Activated CD4-positive, alpha-beta T cell treated with anti-CD3 and anti-CD28 coated beads, Interleukin-2, amount 50 U/mL, for 4 hours (primary cell): ENCODE measurements around the gene MYO6.

Experiments used
- DNase-seq, 2 experiments: peaks; one replicate each; pipeline ENCODE4 v3.0.0-alpha.2; 2020

MYO6 gene

GRCh38 chr6:75770844-75771243 lies 21.8 kb downstream of the MYO6 start:
- DNase-seq, result no peak

DNA sequence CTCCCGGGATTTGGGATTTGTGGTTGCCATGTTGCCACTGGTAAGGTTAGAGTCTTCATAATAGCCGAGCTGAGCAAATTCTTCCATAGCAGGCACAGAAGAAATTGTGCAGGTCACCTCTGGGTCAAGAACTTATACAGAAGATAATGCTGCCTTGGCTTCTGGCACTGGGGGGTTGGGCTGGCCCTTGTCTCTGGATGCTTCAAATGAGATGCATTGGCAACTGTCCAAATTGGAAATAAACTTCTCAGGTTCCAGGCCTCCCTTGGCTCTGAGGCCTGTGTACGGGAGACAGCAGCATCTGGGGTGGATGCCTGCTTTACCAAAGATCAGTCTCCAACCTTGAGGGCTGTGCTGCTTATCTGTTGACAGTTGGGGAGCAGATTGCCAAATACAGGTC lies 26.2 kb downstream of the MYO6 start:
- no peak for DNase-seq

GRCh38 chr6:75776461-75776860 lies 27.4 kb downstream of the MYO6 start:
- DNase-seq, result no peak

- no peak for DNase-seq
Measured at GRCh38 chr6:75778757-75779156, 29.7 kb downstream of the MYO6 start.

DNA sequence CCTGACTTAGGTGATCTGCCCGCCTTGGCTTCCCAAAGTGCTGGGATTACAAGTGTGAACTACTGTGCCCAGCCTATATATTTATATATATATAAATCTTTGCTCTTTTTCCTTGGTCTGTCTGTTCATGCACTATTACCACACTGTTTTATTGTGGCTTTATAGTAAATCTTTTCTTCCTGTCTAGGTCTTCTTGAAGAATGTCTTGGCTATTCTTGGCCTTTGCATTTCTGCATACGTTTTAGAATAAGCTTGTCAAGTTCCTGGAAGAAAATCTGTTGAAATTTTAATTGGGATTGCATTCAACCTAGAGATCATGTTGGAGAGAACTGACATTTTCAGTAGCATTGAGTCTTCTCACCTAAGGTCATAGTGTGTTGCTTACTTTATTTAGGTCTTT lies 37.1 kb downstream of the MYO6 start:
- no peak for DNase-seq

- no peak for DNase-seq
Measured at GRCh38 chr6:75788894-75789293, 39.9 kb downstream of the MYO6 start.

- DNase-seq, result no peak
Measured at GRCh38 chr6:75791881-75792280, 42.8 kb downstream of the MYO6 start.

DNA sequence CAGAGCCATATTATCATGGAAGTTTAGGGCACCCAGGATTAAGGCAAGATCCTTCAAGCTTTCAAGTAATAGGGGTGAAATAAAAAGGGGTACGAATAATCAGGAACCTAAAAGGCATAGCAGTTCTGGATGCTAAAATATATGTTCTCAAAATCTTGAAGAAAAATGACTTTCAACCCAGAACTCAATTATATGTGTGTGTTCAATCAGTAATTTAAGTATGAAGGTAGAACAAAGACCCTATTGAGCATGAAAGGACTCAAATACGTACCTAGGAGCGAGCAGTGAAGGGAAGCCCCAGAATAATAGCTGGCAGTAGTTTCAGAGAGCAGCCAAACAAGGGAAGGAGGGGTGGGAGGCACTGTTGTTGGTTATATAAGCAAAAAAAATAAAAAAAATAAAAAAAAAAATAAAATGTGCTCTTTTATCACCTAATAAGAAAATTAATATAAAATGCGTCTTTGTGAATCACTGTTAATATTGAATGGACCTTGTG lies 45.4 kb downstream of the MYO6 start:
- no peak for DNase-seq

GRCh38 chr6:75794954-75795739 lies 46.1 kb downstream of the MYO6 start:
- DNase-seq, result no peak

GRCh38 chr6:75796723-75797122 lies 47.7 kb downstream of the MYO6 start:
- no peak for DNase-seq

DNA sequence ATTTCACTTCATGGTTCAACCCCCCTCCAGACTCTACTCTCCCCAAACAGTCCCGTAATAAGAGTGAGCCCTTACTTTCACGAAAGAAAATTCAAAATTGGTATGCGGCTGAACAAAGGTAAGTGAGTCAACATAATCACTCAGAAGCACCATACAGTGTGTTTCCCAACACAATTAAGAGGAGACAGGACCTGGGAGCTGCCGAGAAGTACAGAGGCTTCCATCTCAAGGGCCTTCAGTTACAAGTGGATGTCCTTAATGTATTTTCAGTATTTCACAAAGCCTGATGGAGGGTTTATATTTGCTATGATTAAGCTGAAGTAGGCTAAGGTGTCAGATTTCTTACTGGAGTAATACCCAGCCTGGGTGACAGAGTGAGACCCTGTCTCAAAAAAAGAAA lies 51.1 kb downstream of the MYO6 start:
- DNase-seq, result no peak

GRCh38 chr6:75800708-75801505 lies 51.9 kb downstream of the MYO6 start:
- no peak for DNase-seq

GRCh38 chr6:75802366-75802765 lies 53.3 kb downstream of the MYO6 start:
- no peak for DNase-seq

DNA sequence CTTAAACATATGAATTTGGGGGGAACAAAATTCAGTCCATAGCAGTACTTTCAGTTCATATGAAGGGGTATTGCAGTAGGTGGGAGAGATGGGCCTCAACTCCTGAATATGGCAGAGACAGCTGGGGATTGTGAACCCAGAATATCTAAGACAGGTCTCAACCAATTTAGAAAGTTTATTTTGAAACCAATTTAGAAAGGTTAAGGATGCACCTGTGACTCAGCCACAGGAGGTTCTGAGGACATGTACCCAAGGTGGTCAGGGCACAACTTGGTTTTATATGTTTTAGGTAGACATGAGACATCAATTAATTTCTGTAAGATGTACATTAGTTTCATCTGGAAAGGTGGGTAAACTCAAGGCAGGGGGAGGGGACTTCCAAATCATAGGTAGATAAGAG lies 59.5 kb downstream of the MYO6 start:
- DNase-seq, result no peak

DNA sequence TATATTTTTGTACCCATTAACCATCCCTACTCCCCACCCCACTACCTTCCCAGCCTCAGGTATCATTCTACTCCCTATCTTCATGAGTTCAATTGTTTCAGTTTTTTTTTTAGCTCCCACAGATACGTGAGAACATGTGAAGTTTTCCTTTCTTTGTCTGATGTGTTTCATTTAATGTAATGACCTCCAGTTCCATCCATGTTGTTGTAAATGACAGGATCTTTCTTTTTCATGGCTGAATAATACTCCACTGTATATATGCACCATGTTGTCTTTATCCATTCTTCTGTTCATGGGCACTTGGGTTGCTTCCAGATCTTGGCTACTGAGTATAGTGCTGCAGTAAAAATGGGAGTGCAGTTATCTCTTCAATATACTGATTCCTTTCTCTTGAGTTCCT lies 63.5 kb downstream of the MYO6 start:
- DNase-seq, result no peak

- no peak for DNase-seq
Measured at GRCh38 chr6:75813476-75814250, 64.6 kb downstream of the MYO6 start.

GRCh38 chr6:75815756-75816155 lies 66.7 kb downstream of the MYO6 start:
- no peak for DNase-seq

DNA sequence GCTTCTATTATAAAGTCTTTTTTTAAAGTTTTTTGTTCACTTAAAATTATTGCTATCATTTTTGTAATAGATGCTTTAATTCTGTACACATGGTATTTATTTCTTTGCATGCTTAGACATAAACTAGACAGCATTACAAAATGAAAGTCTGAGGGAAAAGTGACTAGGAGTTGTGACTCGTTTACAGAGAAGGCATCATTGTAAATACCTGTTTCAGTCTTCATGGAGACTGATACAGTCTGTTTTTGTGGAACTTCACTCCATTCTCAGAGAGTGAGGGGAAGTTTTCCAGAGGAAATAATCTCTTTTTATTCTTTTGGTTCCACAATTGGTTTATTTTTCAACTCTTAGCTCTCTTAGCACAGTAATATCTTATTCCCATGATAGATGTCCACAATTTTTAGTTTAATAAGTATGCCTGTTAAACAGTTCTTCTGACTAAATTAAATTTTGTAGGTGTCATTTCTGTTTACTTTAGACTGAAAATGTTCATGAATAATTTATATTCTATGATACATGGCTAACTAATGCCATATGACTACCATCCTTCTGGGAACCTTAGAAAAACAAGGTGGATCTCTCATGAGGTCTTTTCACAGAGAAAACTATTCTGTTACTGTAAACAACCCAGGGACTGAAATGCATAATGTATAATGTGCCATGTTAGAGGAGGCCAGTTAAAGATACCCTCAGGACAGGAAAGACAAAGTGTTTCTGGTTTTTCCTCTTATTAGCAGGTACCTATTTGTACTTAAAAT lies 69.2 kb downstream of the MYO6 start:
- no peak for DNase-seq

- no peak for DNase-seq
Measured at GRCh38 chr6:75819776-75820487, 70.9 kb downstream of the MYO6 start.

DNA sequence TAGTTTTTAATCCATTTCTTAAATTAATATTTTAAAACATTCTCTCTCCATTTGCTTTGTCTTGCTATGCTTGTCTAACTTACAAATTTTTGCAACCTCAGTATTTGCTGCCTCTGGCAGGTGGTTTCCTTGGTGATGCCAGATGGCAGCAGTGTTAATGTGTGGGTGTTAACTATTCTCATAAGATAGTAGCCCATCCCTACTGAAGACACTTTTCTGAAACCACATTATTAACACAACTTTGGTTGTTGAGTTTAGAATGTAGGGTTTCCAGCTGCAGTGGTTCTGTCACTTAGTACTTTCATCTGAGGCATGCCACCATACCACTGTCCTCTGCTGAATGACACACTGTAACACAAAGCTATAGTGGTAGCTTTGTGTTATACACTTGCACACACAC lies 75.1 kb downstream of the MYO6 start:
- no peak for DNase-seq

GRCh38 chr6:75827163-75827562 lies 78.1 kb downstream of the MYO6 start:
- no peak for DNase-seq
